Stimulated activated CD8-positive, alpha-beta memory T cell treated with anti-CD3 and anti-CD28 coated beads, Interleukin-4, amount 100 ng/mL, for 24 hours (primary cell): ENCODE measurements around the gene ENGASE.
"Not testable (repeated sequence)": the region's sequence is repeated elsewhere in the genome, so short reads cannot be mapped to it uniquely, and the experiment has no call there.

ENCODE experiments used
- DNase-seq: peaks from one replicate; pipeline ENCODE4 v3.0.0-alpha.2; 2020; ENCODE audit warnings: low read depth

The ENGASE gene, protein sequence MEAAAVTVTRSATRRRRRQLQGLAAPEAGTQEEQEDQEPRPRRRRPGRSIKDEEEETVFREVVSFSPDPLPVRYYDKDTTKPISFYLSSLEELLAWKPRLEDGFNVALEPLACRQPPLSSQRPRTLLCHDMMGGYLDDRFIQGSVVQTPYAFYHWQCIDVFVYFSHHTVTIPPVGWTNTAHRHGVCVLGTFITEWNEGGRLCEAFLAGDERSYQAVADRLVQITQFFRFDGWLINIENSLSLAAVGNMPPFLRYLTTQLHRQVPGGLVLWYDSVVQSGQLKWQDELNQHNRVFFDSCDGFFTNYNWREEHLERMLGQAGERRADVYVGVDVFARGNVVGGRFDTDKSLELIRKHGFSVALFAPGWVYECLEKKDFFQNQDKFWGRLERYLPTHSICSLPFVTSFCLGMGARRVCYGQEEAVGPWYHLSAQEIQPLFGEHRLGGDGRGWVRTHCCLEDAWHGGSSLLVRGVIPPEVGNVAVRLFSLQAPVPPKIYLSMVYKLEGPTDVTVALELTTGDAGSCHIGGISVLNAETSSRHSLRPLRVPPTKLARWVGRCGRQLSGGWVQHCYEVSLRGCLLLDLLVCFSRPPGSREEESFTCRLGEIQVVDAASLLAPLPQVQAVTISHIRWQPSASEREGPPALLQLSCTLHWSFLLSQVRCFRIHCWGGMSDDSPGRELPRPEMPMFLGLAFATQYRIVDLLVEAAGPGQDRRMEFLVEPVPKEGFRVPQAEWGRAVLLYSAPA

DNA sequence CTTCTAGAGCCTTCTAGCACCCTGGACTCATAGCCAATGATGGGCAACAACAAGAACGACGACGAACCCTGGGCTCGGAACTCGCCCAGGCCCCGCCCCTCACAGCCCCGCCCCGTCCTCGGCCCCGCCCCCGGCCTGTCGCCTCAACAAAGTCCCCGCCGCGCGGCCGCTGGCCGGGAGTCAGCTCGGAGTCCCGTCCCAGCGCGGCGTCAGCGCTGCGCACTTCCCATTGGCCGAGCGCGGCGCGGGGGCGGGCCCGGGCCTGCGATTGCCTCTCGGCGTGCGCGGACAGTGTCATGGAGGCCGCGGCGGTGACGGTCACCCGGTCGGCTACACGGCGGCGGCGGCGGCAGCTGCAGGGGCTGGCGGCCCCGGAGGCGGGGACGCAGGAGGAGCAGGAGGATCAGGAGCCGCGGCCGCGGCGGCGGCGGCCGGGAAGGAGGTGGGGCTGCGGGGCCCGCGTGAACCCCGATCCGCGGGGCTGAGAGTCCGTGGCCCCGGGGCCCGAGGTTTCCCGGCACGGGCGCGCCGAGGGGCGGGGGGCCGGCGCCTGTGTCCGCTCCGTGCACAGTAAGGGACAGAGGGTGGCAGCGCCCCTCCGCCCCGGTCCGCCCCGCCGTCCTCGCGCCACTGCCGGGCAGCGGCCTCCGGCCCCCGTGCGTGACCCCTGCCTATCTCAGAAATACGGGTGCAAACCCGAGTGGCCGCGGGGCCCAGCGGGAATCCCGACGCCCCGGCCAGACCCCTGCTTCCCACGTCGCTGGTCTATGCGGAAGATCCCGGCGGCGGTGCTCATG, at the start of gene ENGASE:
Gene ENGASE (plus strand): TSS at position 176 of the 797 bp plus-strand sequence. CDS start 121 bp downstream, at position 297.
- DNase-seq: peak; percentile 89

DNA sequence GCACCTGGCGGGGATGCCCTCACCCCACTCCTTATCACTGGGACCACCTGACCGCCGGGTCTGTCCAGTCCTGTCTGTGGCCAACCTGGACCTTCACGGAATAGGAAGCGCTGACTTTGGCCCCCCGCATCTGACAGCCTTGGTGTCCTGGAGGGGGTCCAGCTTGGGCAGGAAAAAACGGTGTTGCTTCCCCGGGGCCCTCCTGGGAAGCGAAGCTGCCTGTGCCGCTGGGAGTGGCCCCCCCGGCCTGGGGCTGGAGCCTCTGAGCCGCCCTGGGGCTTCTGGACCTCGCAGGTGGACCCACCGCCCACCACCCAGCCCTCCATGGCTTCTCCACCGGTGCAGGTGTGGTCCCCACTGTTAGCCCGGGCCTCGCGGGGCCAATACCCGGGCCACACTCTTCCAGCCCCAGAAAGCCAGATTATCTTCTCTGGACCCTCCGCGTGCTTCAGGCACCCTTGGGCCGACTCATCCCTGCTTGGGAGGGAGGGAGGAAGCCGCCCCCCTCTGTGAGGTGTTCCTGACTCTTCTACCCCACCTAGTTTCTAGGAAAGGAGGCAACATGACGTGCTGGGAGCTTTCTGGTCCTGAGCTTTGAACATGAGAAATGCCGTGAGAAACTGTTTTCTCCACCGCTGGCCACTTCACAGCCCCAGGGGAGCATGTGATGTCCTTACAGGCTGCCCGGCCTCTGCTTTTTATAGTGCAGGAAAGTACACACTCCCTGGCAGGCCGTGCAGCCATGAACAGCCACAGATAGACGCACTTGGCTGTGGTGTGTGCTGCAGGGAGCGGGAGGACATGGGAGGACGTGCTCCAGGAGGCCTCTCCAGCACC, 49.5 kb upstream of the ENGASE start:
- DNase-seq: no peak

DNA sequence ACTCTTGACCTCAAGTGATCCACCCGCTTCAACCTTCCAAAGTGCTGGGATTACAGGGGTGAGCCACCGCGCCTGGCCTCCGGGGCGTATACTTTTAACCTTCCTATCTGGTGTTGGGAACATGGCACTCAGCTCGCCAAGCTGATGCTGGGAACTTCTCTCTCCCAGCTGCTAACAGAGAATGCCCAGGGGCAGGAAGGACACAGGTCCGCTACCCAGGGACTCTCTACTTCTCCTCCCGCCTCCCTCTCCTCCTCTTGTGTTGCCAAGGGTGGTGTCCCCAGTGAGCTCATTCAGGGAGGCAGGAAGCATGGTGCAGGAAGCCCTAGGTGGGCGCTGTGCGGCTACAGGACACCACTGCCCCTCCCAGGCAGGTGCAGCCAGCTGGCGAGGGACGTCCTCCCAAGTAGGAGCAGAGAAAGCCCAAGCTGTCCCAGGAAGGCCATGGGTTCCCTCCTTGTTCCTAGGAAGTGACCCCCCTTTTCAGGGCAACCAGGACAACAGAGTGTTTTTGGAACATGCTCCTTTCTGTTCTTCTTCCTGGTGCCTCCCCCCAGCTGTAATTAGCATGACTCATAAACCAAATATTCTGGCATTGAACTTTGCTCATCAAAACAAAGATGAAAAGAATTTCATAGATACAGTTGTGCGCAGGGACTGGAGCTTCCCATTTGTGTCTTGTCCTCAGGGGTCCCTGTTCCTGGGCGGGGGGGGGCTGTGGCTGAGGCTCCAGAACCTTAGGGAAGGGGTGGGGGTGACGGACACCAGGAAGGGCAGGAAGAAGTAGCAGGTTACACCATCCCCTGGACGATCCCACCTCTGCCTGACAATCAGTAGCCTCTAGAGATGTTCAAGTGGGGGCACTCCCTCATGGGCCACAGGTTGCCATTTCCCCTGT, 48.0 kb upstream of the ENGASE start:
- DNase-seq: no peak

DNA sequence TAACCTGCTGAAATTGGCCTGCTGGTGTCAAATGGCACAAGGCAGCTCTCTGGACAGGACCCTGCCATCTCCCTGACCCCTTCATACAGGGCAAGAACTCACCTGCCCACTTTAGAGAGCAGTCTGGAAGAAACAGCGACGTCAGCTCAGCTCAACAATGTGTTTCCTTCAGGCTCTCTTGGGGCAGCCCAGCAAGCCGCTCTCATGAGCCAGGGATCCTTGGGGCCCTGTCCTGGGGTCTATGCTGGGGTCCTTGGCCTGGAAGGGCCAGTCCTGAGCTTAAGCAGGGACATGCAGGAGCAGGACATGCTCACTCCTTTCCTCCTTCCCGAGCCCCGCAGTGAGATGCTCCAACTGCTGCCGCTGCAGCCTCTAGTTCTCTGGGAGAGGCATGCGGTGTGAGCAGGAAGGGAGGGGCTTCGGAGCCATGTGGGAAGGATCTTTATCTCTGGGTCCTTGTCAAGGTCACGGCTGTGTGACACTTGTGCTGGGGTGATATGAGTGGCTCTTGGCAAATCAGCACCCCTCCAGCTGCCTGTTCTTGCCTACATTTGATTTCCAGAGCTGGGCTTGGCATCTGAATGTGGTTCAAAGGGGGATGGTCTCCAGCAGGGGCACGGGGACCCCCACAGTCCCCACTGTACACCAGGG, 47.2 kb upstream of the ENGASE start:
- DNase-seq: no peak

DNA sequence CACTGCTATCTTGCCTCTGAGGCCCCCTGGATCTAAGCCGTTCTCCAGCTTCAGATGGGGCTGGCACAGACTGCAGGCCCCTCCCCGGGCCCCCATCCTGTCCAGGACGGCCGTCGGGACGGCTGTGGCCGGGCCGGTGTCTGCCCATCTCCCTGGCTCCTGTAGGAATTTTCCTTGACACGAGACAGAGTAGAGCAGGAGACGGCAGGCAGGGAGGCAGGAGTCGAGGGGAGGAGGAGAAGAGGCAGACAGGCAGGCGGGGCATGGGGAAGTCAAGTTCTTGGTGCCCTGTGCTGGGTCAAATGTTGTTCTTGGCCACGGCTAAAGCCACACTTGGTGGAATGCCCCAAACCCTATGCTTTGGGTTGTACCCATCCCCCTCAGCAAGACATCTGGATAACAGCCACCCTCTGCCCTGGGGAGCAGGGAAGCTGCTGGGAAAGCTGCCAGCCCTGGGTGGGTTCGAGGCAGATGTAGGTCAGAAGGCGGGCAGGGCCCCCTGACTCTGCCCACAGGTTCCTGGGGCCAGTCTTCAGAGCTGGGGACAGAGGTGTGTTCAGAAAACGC, 46.6 kb upstream of the ENGASE start:
- no peak for DNase-seq

DNA sequence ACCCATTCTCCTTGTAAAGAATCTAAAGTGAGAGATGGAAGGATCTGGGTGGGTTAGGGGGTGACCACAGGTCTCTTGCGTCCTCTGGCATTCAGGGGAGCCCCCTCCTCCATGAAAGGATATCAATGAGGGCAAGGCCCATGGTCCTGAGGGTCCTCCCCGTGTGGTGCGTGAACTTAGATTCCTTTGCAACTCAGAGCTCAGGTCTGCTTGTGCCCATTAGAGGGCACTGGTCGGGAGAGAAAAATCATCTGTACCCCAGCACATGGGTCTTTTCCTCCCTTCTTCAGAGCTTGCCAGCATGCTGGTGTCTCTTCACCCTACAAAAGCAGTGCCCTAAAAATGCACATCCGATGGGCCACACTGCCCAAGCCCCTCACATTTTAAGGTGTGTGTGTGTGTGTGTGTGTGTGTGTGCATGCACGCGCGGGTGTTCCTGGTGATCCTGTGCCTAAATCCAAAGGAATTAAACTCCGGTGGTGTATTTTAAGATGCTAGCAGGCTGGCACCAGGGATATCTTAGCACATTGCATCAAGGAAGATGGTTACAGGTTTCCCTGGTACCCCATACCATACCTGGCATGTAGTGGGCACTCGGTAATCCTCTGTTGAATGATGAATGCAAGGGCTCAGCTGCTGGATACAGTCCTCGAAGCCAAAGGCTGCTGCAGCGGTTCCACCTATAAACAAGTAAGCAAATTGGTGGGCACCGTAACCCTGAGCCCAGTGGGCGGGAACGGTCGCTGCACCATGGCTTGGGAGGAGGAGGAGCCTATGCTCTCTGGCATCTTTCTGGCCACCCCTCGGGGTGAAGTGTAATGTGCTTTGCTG, 45.9 kb upstream of the ENGASE start:
- DNase-seq: no peak

DNA sequence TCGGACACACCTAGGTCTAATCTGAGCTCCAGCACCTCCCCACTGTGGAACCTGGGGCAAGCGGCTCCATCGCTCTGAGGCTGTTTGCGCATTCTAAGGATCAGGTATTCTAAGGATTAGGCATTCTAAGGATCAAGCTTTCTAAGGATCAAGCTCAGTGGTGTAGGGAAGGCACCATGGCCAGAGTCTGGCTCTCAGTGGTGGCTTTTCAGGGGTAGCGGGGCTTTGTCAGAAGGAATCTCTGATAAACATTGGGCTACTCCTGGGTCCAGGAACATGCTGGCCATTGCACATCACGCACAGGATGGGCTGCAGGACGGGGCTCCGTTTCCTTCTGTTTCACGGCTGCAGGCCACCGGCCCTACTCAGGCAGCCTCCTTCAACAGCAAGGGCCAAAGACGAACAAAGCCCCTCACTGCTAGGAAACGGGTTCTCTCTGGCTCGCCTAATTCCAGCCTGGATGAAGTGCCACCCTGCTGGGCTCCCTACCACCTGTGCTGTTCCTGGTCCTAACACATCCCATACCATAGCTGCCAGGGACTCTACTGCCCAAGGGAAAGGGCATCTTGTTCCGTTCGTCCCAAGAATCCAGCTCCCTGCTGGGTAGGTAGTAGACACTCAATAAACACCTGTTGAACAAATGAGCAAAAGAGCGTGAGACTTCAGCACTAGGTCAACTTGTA, 45.2 kb upstream of the ENGASE start:
- no peak for DNase-seq

DNA sequence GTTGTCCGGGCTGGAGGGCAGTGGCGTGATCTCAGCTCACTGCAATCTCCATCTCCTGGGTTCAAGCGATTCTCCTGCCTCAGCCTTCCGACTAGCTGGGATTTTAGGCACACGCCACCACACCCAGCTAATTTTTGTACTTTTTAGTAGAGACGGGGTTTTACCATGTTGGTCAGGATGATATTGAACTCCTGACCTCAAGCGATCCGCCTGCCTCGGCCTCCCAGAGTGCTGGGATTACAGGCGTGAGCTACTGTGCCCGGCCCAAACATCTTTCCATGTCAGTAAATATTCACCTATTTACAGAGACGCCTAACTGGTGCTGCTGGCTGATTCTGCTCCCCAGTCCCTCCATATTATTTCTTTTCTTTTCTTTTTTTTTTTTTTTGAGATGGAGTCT, 44.0 kb upstream of the ENGASE start:
- not testable (repeated sequence) for DNase-seq

DNA sequence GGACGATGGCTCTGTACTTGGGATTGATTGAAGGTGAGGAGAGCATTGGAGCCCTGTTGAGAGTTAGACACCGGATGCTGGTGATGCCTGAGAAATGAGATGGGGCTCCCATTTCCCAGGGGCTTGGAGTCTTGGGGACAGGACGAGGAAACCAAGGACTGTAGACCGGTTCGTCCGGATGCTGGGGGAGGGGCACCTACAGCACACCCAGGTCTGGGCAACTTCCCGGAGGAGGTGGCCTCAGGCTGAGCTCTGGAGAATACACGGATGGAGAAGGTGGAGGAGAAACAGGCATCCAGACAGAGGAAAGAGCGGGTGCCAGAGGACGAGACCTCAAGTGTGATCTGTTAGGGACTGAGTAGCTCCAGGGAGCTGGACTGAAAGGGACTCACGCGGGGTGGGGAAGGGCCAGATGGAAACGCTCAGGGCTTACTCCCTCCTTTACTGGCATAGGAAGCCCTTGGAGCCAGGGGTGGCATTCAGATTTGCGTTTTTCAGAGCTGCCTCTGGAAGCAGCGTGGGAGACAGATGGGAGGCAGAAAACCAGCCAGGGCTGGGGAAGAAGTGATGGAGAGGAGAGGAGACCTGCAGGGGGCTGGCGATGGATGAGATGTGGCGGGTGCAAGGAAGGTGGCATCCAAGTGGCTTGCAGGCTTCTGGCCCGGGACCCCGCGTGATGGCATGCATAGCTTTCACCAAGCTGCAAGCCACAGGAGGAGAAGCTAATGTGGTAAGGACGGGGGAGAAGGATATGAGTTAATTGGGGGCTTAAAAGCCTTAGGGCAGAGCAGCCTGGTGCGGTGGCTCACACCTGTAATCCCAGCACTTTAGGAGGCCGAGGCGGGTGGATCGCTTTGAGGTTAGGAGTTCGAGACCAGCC, 42.4 kb upstream of the ENGASE start:
- no peak for DNase-seq

DNA sequence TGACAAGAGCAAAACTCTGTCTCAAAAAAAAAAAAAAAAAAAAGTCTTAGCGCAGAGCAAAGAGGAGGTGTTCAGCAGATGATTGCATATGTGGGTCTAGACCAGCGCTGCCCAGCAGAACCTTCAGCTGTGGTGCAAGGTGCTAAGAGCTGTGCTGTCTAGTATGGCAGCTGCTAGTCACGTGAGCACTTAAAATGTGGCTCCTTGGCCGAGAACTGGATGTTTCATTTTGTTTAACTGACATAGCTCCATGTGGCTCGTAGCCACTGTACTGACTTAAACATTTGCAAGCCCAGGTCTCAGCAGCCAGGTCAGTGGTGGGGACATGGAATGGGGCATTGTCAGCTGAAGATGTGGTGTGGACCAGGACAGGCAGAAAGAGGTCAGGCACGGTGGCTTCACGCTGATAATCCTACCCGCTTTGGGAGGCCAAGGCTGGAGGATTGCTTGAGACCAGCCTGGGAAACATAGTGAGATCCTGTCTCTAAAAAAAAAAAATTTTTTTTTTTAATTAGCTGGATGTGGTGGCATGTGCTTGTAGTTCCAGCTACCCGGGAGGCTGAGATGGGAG, 41.5 kb upstream of the ENGASE start:
- DNase-seq: no peak

DNA sequence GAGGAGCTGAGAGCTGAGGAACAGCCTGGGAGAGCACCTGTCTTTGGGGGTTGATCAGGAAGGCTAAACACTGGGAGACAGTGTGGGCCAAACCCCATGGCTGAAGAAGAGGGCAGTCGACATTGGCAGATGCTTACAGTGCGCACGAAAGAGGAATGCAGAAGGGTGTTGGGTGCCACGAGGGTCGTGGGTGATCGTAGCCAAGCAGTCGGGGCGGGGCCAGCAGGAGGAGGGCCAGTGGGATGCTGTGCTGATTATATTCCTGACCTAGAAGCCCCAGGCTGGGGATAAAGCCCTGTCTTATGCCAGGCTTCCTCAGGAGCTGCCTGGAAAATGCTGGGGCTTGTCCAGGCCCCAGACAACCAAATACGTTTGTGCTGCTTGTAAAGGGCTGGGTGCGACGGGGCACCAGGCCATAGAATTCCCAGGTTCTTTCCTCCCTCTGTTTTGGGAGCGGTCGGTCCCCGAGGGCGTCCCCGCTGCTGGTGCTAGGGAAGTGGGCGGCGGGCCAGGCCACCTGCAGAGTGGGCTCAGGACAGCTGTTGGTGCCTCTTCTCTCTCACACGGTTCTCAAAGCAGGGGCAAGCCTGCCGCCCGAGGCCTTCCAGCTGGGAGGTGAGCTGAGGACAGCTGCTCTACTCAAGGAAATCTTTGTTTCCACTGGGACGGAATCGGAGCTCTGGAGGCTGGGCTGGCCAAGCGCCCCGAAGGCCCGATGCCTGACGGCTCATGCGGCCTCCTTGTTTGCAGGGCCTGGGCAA, 40.7 kb upstream of the ENGASE start:
- no peak for DNase-seq

DNA sequence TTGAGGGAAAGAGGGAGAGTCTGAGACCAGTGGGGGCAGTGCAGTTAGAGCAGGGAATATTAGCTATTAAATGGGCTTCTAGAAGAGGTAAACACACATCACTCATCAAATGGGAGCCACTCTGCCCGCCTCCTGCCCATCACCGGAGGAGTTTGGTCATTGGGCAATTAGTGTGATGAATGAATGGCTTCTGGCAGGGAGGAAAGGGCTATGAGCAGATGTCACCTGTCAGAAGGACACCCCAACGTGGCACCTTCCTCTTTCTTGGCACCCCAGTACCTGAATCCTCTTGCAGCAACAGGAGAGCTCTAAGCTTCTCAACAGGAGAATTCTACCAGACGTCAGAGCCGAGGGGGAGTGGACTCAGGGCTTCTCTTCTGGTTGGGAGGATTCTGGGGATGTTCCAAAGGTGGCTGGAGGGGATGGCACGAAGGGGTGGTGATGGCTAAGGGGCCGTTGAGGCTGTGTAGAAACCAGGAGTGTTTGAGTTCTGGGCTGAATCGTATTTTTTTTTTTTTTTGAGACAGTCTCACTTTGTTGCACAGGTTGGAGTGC, 39.6 kb upstream of the ENGASE start:
- no peak for DNase-seq

DNA sequence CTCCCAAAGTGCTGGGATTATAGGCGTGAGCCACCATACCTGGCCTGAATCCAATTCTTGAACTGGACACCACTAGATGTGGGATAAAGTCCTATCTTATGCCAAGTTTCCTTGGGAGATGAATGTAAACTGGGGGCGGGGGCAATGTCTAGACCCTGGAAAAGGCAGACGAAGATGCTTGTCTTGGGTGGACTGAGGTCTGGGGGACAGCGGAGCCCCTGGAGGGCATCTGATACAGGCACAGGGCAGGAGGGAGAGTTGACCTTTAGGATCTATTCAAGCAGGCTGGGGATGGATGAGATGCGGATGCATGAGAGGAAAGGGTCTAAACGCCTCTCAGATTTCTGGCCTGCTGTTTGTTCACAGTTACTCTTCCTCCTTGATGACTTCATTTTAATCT, 38.9 kb upstream of the ENGASE start:
- DNase-seq: no peak

DNA sequence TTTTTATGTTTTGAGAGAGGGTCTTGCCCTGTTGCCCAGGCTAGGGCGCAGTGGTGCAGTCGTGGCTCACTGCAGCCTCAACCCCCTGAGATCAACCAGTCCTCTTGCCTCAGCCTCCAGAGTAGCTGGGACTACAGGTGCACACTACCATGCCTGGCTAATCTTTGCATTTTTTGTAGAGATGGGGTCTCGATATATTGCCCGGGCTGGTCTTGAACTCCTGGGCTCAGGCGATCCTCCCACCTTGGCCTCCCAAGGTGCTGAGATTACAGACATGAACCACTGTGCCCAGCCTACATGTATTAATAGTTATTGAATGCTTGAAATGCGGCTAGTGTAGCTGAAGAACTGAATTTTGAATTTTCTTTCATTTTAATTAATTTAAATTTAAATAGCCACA, 38.4 kb upstream of the ENGASE start:
- DNase-seq: no peak

DNA sequence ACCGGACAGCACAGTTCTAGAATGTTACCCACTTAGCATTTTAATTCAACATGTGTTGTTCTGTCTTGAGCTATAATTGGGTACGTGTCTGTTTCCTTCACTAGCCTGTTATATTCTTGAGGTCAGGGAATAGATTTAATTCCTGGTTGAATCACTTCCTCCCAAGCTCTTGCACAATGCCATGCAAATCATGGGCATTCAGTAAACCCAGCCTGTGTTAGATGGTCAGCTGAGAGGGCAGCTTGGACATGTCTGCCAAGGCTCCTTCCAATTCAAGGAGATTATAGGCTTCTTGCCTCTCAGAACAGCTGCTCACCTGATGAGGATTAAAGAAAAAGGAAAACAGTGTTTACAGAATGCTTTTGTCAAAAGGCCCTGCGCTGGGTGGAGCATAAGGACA, 38.0 kb upstream of the ENGASE start:
- no peak for DNase-seq
